HG03025 (cell line): ENCODE data around the gene BHLHA15.
"Not testable (repeated sequence)": the region's sequence is repeated elsewhere in the genome, so short reads cannot be mapped to it uniquely, and the experiment has no call there.

Experiments
- ATAC-seq: cut with Tn5 transposase; IDR thresholded peaks from one replicate; pipeline ENCODE4 v1.9.1; 2021; ENCODE audit warnings: mild to moderate bottlenecking, moderate library complexity; ENCODE audit not compliant: unreplicated experiment, low FRiP score

BHLHA15 gene

GRCh38 chr7:98206451-98207330, 4.5 kb upstream of the BHLHA15 start:
- ATAC-seq: no peak

GRCh38 chr7:98209166-98209920, 1.9 kb upstream of the BHLHA15 start:
- ATAC-seq: no peak

GRCh38 chr7:98210513-98211220, 572 bp upstream of the BHLHA15 start:
- no peak for ATAC-seq

- ATAC-seq: no peak
These were observed 665 bp downstream of the BHLHA15 start for GRCh38 chr7:98211676-98212531.

GRCh38 chr7:98212532-98213041, 1.3 kb downstream of the BHLHA15 start:
- ATAC-seq: no peak

GRCh38 chr7:98213296-98213887, 2.2 kb downstream of the BHLHA15 start:
- ATAC-seq: no peak

- ATAC-seq: no peak
These were observed 2.9 kb downstream of the BHLHA15 start for GRCh38 chr7:98213888-98214810.

- no peak for ATAC-seq
These were observed 3.6 kb downstream of the BHLHA15 start for GRCh38 chr7:98214811-98215321.

GRCh38 chr7:98215561-98216495, 4.6 kb downstream of the BHLHA15 start:
- no peak for ATAC-seq

GRCh38 chr7:98216941-98217622, 5.8 kb downstream of the BHLHA15 start:
- no peak for ATAC-seq

GRCh38 chr7:98217623-98218582, 6.7 kb downstream of the BHLHA15 start:
- no peak for ATAC-seq

- ATAC-seq: not testable (repeated sequence)
These were observed 8.1 kb downstream of the BHLHA15 start for GRCh38 chr7:98219382-98219781.

GRCh38 chr7:98221611-98222532, 10.6 kb downstream of the BHLHA15 start:
- ATAC-seq: no peak

- ATAC-seq: no peak
These were observed 11.4 kb downstream of the BHLHA15 start for GRCh38 chr7:98222533-98223195.
